Suprapubic skin (tissue), 4 donors: ENCODE results near the gene CRB2. TPM values are rescaled to one million over a fixed set of nuclear protein-coding genes. Genes with fewer than 3 reads are reported as not detected.

Source experiments
- DNase-seq, 2 donors: peaks; one replicate each; pipeline ENCODE4 v3.0.0-alpha.2; 2019; ENCODE audit warnings: low spot score in 2 of 2
- H3K27ac ChIP-seq: fragments of 200-600 bp; sonication (generic); one replicate; pipeline ENCODE4 v1.5.1; 2019
- H3K27me3 ChIP-seq: fragments of 200-600 bp; sonication (generic); one replicate; pipeline ENCODE4 v1.5.1; 2019
- H3K36me3 ChIP-seq: fragments of 200-600 bp; sonication (generic); one replicate; pipeline ENCODE4 v1.5.1; 2019
- H3K4me1 ChIP-seq: fragments of 200-600 bp; sonication (generic); one replicate; pipeline ENCODE4 v1.5.1; 2019
- H3K4me3 ChIP-seq: fragments of 200-600 bp; sonication (generic); one replicate; pipeline ENCODE4 v1.5.1; 2019; ENCODE audit warnings: mild to moderate bottlenecking
- H3K9me3 ChIP-seq: fragments of 200-600 bp; sonication (generic); one replicate; pipeline ENCODE4 v1.5.1; 2019
- CTCF ChIP-seq, 2 donors: fragments of 200-600 bp in 1 of 2; fragments of 450-650 bp in 1 of 2; sonication (generic) in 1 of 2; IDR thresholded peaks; one replicate each; pipeline ENCODE4 v1.5.1; 2016 to 2019; ENCODE audit warnings: antibody characterized with exemption in 2 of 2, mild to moderate bottlenecking in 1 of 2, moderate library complexity in 1 of 2
- EP300 ChIP-seq: sonication (generic); formaldehyde crosslinking; IDR thresholded peaks from one replicate; pipeline ENCODE4 v1.6.1; 2017; ENCODE audit warnings: antibody characterized with exemption
- POLR2A ChIP-seq, 2 donors: fragments of 450-650 bp; IDR thresholded peaks; one replicate each; pipeline ENCODE4 v1.6.1; 2017; ENCODE audit warnings: antibody characterized with exemption in 2 of 2, mild to moderate bottlenecking in 2 of 2, moderate library complexity in 2 of 2
- POLR2AphosphoS5 ChIP-seq, 3 donors: sonication (generic); formaldehyde crosslinking; IDR thresholded peaks; one replicate each; pipeline ENCODE4 v1.6.1; 2017; ENCODE audit warnings: antibody characterized with exemption in 3 of 3
- WGBS: methylation state at CpG from one replicate; pipeline ENCODE4 v1.1.5; 2018; 5-methylcytosine and 5-hydroxymethylcytosine counted together
- total RNA-seq, 4 donors: library from RNA; depleted of rRNA; stranded (reverse); fragments of >200 nt; gene quantifications; one replicate each; pipeline ENCODE4 v1.1.0, GENCODE V29; 2016

The CRB2 gene
- total RNA-seq, 4 donors from 2014 or later = not detected

DNA sequence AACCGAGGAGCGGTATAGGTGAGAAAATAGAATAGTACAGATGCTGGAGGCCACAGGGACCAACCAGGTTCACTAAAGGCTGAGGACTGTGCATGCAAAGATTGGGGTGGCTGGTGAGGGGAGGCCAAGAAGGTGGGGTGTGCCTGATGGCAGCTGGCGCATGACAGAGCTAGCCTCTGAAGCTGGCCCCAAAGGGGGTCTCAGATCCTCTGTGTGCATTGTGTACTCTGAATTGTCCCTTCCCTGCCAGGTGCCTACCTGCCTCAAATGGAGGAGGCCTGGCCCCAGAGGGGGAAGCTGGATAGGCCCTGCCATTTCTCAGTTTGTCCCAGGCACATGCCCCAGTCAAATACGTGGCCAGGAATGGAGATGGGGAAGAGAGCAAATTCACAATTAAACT, 63.1 kb downstream of the CRB2 start:
- H3K27ac ChIP-seq = no peak overlapping the region
- DNase-seq = peak in 1 of 2 donors; percentile 22
- no peak overlapping the region for H3K4me3 ChIP-seq
- H3K27me3 ChIP-seq = no peaks in the 10 kb centered on the region
- H3K36me3 ChIP-seq = peaks cover 21% of the 10 kb centered on the region
- H3K9me3 ChIP-seq = no peaks in the 10 kb centered on the region
- no peak for TF ChIP-seq POLR2A (IDR thresholded peaks at IDR 0.05)
- TF ChIP-seq POLR2AphosphoS5 (IDR thresholded peaks at IDR 0.05) = no peak
- TF ChIP-seq CTCF (IDR thresholded peaks at IDR 0.05) = no peak
- TF ChIP-seq EP300 = no peak
- WGBS = 84% methylated on average over 4 of the region's 4 CpGs
- H3K4me1 ChIP-seq = peaks cover 3% of the 10 kb centered on the region

DNA sequence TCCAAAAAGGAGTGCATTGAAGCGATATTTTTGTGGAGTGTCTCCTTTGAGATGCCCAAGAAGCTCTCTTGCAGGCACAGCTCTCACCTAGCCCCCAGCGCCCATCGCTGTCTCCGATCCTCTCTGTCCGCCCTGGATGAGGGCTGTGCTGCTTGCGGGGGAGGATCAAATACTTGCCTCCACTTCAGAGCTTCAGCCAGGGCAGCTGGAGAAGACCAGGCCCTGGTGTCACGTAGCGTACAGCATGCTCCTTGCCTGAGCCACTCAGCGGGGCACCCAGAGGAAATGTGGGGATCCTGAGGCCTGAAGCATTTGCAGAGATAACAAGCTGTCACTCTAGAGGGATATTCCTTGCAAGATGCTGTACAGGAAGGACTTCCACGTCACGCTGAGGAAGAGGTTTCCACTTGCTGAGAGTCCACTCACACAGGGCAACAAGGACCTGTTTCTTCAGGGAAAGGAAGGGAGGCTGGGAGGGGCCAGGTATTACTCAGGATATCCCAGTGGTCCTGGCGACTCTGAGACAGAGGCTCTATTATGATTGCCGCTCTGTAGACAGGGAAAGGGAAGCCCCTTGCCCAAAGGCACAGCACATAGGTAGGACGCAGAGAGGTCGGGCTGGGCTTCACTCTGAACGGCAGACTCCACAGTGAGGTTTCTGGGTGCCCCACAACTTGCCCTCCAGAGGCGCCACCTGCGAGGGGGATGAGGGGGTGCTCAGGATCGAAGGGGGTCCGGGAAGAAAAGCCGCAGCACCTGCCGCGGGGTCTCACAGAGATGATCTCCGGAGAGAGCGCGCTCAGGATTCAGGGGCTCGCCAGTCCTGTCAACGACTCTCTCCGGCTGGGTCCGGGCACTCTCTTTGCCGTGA, 64.0 kb downstream of the CRB2 start:
- WGBS = 89% methylated on average over 30 of the region's 31 CpGs
- no peaks in the 10 kb centered on the region for H3K27me3 ChIP-seq
- DNase-seq = peak in 1 of 2 donors; percentile 47
- H3K4me1 ChIP-seq = no peaks in the 10 kb centered on the region
- no peak overlapping the region for H3K4me3 ChIP-seq
- no peak overlapping the region for H3K27ac ChIP-seq
- TF ChIP-seq CTCF (IDR thresholded peaks at IDR 0.05) (no peak), POLR2A (IDR thresholded peaks at IDR 0.05) (no peak), POLR2AphosphoS5 (IDR thresholded peaks at IDR 0.05) (no peak), EP300 (no peak)
- H3K36me3 ChIP-seq = peaks cover 21% of the 10 kb centered on the region
- H3K9me3 ChIP-seq = no peaks in the 10 kb centered on the region

GRCh38 chr9:123420592-123421111, 64.7 kb downstream of the CRB2 start:
- Histone ChIP-seq H3K27me3 (no peaks in the 10 kb centered on the region), H3K4me1 (no peaks in the 10 kb centered on the region), H3K9me3 (no peaks in the 10 kb centered on the region), H3K27ac (no peak overlapping the region), H3K36me3 (peaks cover 21% of the 10 kb centered on the region), H3K4me3 (no peak overlapping the region)
- TF ChIP-seq POLR2AphosphoS5 (IDR thresholded peaks at IDR 0.05) (no peak), POLR2A (IDR thresholded peaks at IDR 0.05) (no peak)
- peak in 1 of 2 donors; percentile 28 for DNase-seq
- 89% methylated on average over 14 of the region's 17 CpGs for WGBS

DNA sequence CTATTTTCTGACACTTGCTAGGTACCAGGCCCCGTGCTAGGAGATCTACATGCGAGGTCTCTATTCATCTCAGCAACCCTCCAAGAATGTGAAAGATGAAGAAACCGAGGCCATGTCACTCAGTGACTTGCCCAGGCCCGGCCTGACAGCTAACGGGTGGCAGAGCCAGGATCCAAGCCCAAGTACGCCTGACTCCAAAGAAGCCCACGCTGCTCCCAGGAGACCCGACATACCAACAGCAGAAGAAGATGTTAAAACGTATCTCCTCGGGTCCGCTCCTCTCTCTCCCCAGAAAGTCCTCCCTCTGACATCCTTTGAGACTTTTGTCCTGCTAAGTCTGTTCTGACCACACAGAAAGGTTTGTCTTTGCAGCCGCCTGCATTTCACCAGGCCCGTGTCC, 65.2 kb downstream of the CRB2 start:
- H3K36me3 ChIP-seq = peaks cover 21% of the 10 kb centered on the region
- H3K4me1 ChIP-seq = no peaks in the 10 kb centered on the region
- TF ChIP-seq POLR2AphosphoS5 (IDR thresholded peaks at IDR 0.05) = no peak
- no peak for TF ChIP-seq EP300
- H3K9me3 ChIP-seq = no peaks in the 10 kb centered on the region
- H3K27me3 ChIP-seq = no peaks in the 10 kb centered on the region
- H3K27ac ChIP-seq = no peak overlapping the region
- H3K4me3 ChIP-seq = no peak overlapping the region
- WGBS = 95% methylated on average over 7 of the region's 13 CpGs
- DNase-seq = peak in 1 of 2 donors; percentile 52

GRCh38 chr9:123421801-123422455, 65.9 kb downstream of the CRB2 start:
- no peaks in the 10 kb centered on the region for H3K9me3 ChIP-seq
- WGBS = 94% methylated on average over 8 of the region's 8 CpGs
- no peak overlapping the region for H3K27ac ChIP-seq
- H3K27me3 ChIP-seq = no peaks in the 10 kb centered on the region
- H3K36me3 ChIP-seq = peaks cover 17% of the 10 kb centered on the region
- DNase-seq = peak in 1 of 2 donors; percentile 44
- H3K4me1 ChIP-seq = no peaks in the 10 kb centered on the region
- TF ChIP-seq EP300 (no peak), POLR2AphosphoS5 (IDR thresholded peaks at IDR 0.05) (no peak), CTCF (IDR thresholded peaks at IDR 0.05) (no peak), POLR2A (IDR thresholded peaks at IDR 0.05) (no peak)
- H3K4me3 ChIP-seq = no peak overlapping the region
